HG02981 (cell line): ENCODE data around the gene ITIH6.

Experiments
- ATAC-seq: cut with Tn5 transposase; IDR thresholded peaks from one replicate; pipeline ENCODE4 v1.9.1; 2021; ENCODE audit warnings: mild to moderate bottlenecking, moderate library complexity; ENCODE audit not compliant: unreplicated experiment

Gene ITIH6

GRCh38 chrX:54715621-54716020 is 82.4 kb downstream of the ITIH6 start:
- no peak for ATAC-seq

GRCh38 chrX:54714424-54714823 is 83.6 kb downstream of the ITIH6 start:
- ATAC-seq: no peak

DNA sequence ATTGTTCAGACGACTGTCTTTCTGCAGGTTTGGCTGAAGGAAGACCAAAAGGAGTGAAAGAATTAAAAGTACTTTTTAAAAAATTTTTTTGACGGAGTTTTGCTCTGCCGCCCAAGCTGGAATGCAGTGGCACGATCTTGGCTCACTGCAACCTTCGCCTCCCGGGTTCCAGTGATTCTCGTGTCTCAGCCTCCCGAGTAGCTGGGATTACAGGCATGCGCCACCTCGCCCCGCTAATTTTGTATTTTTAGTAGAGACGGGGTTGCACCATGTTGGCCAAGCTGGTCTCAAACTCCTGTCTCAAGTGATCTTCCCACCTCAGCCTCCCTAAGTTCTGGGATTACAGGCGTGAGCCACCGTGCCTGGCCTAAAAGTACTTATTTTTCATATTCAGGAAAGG is 86.3 kb downstream of the ITIH6 start:
- ATAC-seq: no peak

- ATAC-seq: no peak
These were observed 87.1 kb downstream of the ITIH6 start for GRCh38 chrX:54710920-54711319.

DNA sequence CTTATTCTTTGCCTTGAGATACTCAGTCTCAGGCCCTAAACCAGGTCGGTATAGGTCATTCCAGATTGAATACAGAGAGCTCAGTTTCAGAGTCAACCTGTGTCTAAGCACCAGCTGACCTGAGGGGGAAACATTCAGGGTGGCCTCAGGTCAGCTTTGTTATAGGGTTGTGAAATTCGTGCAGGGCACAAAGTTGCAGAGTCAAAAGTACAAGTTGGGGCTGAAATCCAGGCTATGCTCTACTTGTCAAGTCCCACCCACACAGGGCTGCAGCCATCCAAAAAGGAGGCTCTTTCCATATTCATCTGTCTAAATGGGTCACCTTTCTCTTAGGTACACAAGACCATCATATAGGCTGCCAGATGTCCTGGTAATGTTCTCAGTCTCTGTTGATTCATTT is 89.7 kb downstream of the ITIH6 start:
- ATAC-seq: no peak
